Right lobe of liver (tissue), 6 donors: Measurements from ENCODE around the gene ZNF367. TPM values are rescaled to one million over a fixed set of nuclear protein-coding genes. Genes with fewer than 3 reads are reported as not detected.
A peak's percentile ranks its signal among the peaks of the same experiment; 100 is the strongest.
"Not testable (repeated sequence)": the region's sequence is repeated elsewhere in the genome, so short reads cannot be mapped to it uniquely, and the experiment has no call there.

Experiments
- ATAC-seq, 4 donors: fragments of 200-7000 bp; cut with Tn5 transposase; one replicate each; pipeline ENCODE4 v1.9.1; 2020; ENCODE audit warnings: mild to moderate bottlenecking in 4 of 4, moderate library complexity in 4 of 4
- DNase-seq, 3 donors: peaks; one replicate each; pipeline ENCODE4 v3.0.0-alpha.2; 2020
- H3K27ac ChIP-seq, 3 donors: fragments of 200-600 bp; one replicate each; pipeline ENCODE4 v1.8.0; 2022
- H3K27me3 ChIP-seq, 2 donors: fragments of 200-600 bp; one replicate each; pipeline ENCODE4 v1.8.0; 2022
- H3K36me3 ChIP-seq, 4 donors: fragments of 200-600 bp; sonication (generic) in 1 of 4; one replicate each; pipeline versions ENCODE4 v1.5.1 to v1.8.0; 2017 to 2022; ENCODE audit warnings: control low read depth in 1 of 4
- H3K4me1 ChIP-seq, 4 donors: fragments of 200-600 bp; sonication (generic) in 1 of 4; one replicate each; pipeline versions ENCODE4 v1.5.1 to v1.8.0; 2017 to 2022; ENCODE audit warnings: control low read depth in 1 of 4
- H3K4me3 ChIP-seq, 3 donors: fragments of 200-600 bp; one replicate each; pipeline ENCODE4 v1.8.0; 2022
- H3K9me3 ChIP-seq, 4 donors: fragments of 200-600 bp; sonication (generic) in 1 of 4; one replicate each; pipeline versions ENCODE4 v1.5.1 to v1.8.0; 2017 to 2022; ENCODE audit warnings: control low read depth in 1 of 4
- POLR2A ChIP-seq: fragments of 450-650 bp; IDR thresholded peaks from one replicate; pipeline ENCODE4 v1.6.1; 2017; ENCODE audit warnings: antibody characterized with exemption, mild to moderate bottlenecking
- WGBS: methylation state at CpG from one replicate; pipeline ENCODE4 v1.1.6; 2018; ENCODE audit warnings: low coverage, low lambda C conversion rate; ENCODE audit not compliant: insufficient coverage; ENCODE audit errors: missing lambda C conversion rate; 5-methylcytosine and 5-hydroxymethylcytosine counted together
- intact Hi-C, 2 donors: fragments of 100-400 bp; cut with DNase I; formaldehyde crosslinking; loops; one replicate each; pipeline versions ENCODE4 v1.11.2 to v1.14.1; 2022
- total RNA-seq, 6 experiments: library from RNA; depleted of rRNA in 2 of 6; stranded (reverse); fragments of >200 nt in 2 of 6; fragmentation: NEBNext Ultra II Directional in 3 of 6; extraction: Animal tissue kit (Norgen Biotek cat#: 25700) in 3 of 6; gene quantifications; one replicate each; pipeline versions ENCODE4 v1.1.0 to v1.2.4, GENCODE V29; 2016 to 2023
- TF ChIP-seq, protein P1 (sequence below), 4 donors: fragments of 200-600 bp in 3 of 4; fragments of 450-650 bp in 1 of 4; IDR thresholded peaks; one replicate each; pipeline versions ENCODE4 v1.5.1 to v1.8.0; 2016 to 2022; ENCODE audit warnings: antibody characterized with exemption in 4 of 4, mild to moderate bottlenecking in 2 of 4
- donor health status: DM: no; HTN: yes; CAD: no.
- donor health status: DM: no; HTN: no; CAD: no.
- donor health status: DM: no; HTN: no; CAD: no.
- donor health status: DM: no; HTN: yes; CAD: no.
- donor health status: DM: no; HTN: yes; CAD: no.

The ZNF367 gene
- total RNA-seq, 6 experiments from 2014 or later = 0.73 to 9.2 (median 2.6) TPM

DNA sequence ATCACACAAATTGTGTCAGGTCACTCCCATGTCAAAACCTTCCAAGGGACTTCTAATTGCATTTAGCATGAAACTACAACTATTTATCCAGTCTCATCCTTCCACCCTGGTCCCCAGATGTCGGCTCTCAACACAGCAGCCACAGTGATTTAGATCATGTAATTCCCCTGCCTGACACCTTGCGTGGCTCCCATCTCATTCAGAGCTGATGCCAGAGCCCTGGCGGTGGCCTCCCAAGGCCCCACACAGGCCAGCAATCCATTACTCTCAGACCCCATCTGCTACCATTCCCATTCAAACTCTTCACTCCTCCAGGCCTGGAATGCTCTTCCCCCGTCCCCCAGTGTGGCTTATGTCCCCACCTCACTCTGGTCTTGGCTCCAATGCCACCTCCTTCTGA lies 37.0 kb downstream of the ZNF367 start:
- DNase-seq (no peak), ATAC-seq (no peak)
- H3K4me1 ChIP-seq = peaks cover 0 to 36% (median 9%) of the 10 kb centered on the region in 4 donors
- no CpG with 5 or more reads among the region's 4 CpGs for WGBS
- no peaks in the 10 kb centered on the region for H3K36me3 ChIP-seq
- H3K27me3 ChIP-seq = no peaks in the 10 kb centered on the region
- H3K4me3 ChIP-seq = no peak overlapping the region
- H3K27ac ChIP-seq = no peak overlapping the region
- intact Hi-C loops = loop anchor here in 1 of 2 donors (5.0 kb wide), 1 partner anchor 34 kb away; no protein-coding TSS in a partner anchor
- TF ChIP-seq, protein P1, sequence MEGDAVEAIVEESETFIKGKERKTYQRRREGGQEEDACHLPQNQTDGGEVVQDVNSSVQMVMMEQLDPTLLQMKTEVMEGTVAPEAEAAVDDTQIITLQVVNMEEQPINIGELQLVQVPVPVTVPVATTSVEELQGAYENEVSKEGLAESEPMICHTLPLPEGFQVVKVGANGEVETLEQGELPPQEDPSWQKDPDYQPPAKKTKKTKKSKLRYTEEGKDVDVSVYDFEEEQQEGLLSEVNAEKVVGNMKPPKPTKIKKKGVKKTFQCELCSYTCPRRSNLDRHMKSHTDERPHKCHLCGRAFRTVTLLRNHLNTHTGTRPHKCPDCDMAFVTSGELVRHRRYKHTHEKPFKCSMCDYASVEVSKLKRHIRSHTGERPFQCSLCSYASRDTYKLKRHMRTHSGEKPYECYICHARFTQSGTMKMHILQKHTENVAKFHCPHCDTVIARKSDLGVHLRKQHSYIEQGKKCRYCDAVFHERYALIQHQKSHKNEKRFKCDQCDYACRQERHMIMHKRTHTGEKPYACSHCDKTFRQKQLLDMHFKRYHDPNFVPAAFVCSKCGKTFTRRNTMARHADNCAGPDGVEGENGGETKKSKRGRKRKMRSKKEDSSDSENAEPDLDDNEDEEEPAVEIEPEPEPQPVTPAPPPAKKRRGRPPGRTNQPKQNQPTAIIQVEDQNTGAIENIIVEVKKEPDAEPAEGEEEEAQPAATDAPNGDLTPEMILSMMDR (IDR thresholded peaks at IDR 0.05) = no peak
- no peak for TF ChIP-seq POLR2A
- H3K9me3 ChIP-seq = no peaks in the 10 kb centered on the region

DNA sequence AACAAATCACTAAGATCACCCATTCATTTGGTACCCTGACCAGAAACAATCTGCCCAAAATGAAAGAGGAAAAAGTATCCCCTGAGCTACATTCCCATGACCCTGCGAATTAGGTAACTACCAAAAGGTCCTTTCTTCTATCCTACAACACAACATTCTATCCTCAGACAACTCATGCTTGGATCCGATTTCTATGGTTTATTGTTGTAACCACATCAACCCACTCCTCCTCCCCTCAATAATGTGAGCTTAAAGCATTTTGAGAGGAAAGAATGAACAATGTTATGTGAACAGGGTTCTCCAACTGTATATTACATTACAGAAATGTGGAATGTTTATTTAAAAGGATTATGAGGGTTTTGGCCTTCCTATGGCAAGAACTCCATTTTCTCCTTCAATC lies 38.7 kb downstream of the ZNF367 start:
- Histone ChIP-seq H3K27me3 (no peaks in the 10 kb centered on the region), H3K9me3 (no peaks in the 10 kb centered on the region), H3K4me3 (no peak overlapping the region), H3K27ac (no peak overlapping the region), H3K4me1 (peaks cover 0 to 20% (median 4%) of the 10 kb centered on the region in 4 donors), H3K36me3 (no peaks in the 10 kb centered on the region)
- 96% methylated on average over 2 of the region's 2 CpGs for WGBS
- ATAC-seq (no peak), DNase-seq (no peak)
- intact Hi-C loops = no loop called here
- no peak for TF ChIP-seq POLR2A
- TF ChIP-seq, protein P1 (IDR thresholded peaks at IDR 0.05) = no peak

DNA sequence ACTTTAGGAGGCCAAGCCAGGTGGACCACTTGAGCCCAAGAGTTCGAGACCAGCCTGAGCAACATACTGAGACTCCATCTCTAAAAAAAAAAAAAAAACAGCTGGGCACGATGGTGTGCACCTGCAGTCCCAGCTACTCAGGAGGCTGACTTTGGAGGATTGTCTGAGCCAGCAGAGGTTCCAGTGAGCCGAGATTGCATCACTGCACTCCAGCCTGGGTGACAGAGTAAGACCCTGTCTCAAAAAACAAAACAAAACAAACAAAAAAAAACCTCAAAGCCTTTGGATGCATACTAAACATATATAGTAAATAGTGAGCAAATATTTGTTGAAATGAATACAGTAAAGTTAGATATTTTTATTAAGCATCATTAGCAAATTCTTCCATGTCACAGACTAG lies 40.0 kb downstream of the ZNF367 start:
- no peak for DNase-seq
- Histone ChIP-seq H3K9me3 (no peaks in the 10 kb centered on the region), H3K4me3 (no peak overlapping the region), H3K27me3 (no peaks in the 10 kb centered on the region), H3K27ac (no peak overlapping the region), H3K4me1 (peaks cover 0 to 20% (median 2%) of the 10 kb centered on the region in 4 donors), H3K36me3 (no peaks in the 10 kb centered on the region)
- ATAC-seq = no peak
- 65% methylated on average over 2 of the region's 3 CpGs for WGBS
- TF ChIP-seq, protein P1 (IDR thresholded peaks at IDR 0.05) = no peak
- TF ChIP-seq POLR2A = no peak
- intact Hi-C loops = no loop called here

DNA sequence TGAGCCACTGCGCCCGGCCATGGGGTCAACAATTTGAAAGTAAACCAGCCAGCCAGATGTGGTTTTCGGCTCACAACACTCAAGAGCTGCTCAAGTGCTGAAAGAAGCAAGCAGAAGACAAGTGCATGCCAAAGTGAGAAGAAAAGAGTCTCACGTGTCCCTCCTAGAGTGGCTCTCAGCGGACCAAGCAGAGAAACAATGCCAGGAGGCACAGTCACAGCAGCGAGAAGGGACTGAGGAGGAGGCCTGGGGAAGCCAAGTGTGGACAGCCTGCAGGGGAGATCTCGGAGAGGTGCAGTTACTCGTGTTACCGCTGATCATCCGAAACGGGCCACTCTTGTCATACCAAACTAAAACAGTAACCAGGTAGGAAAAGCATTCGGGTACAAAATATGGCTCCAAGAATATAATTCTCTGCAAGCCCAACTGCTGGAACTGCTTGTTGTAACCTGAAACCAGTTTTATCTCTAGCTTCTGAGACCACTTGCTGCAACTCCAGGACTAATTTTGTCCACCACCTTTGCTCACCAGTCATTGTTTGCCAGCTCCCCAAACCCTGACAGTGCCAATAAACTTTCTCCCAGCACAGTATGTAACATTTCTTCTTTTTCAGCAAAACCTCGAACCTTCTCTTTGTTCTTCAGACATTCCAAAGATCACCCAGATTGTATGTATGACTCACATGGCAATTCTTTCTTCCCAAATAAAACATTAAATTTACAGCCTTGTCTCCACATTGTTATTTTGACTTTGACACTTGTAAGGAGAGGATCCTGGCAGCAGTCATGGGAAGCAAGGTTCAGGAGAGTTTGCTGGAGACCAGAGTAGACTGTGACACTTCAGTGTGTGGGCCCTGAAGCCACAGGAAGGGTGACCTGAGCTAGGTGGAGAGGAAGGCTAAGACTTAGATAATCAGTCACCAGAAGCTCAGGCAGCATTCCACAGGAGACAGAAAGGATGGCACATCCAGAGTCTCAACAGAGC lies 41.0 kb downstream of the ZNF367 start:
- no peak for TF ChIP-seq POLR2A
- TF ChIP-seq, protein P1 (IDR thresholded peaks at IDR 0.05) = no peak
- Histone ChIP-seq H3K27me3 (no peaks in the 10 kb centered on the region), H3K4me1 (peaks cover 0 to 20% (median 2%) of the 10 kb centered on the region in 4 donors), H3K9me3 (no peaks in the 10 kb centered on the region), H3K27ac (peak overlapping the region in 1 of 3 donors; percentile 7), H3K4me3 (no peak overlapping the region), H3K36me3 (no peaks in the 10 kb centered on the region)
- WGBS = 66% methylated on average over 10 of the region's 13 CpGs
- ATAC-seq (peak in 3 of 4 donors; percentile 27 to 75 (median 28)), DNase-seq (no peak)
- intact Hi-C loops = no loop called here

DNA sequence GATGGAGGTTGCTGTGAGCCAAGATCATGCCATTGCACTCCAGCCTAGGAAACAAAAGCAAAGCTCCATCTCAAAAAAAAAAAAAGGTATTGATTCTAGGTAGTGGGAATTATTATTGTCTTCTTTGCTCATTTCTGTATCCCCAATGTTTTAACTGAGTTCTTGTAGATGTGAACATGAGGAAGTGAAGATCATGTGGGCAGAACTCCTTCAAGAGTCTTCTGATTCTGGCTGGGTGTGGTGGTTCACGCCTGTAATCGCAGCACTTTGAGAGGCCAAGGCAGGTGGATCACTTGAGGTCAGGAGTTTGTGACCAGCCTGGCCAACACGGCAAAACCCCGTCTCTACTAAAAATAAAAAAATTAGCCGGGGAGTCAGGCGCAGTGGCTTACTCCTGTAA lies 42.7 kb downstream of the ZNF367 start:
- ATAC-seq, intact Hi-C loops, DNase-seq, H3K27me3 ChIP-seq, H3K9me3 ChIP-seq, H3K4me3 ChIP-seq, H3K36me3 ChIP-seq, H3K27ac ChIP-seq: not testable (repeated sequence)
- WGBS = 93% methylated on average over 3 of the region's 6 CpGs
- H3K4me1 ChIP-seq = peaks cover 0 to 20% (median 0%) of the 10 kb centered on the region in 4 donors
